SK-N-MC (cell line): ENCODE data around the gene SLC38A10.

Experiments
- DNase-seq: peaks from one replicate; pipeline ENCODE4 v3.0.0-alpha.2; 2011; ENCODE audit warnings: low read depth, low spot score
- H3K27ac ChIP-seq: fragments of 200-600 bp; sonication (generic); 2 replicates; pipeline ENCODE4 v1.5.1; 2016; ENCODE audit warnings: mixed run types
- H3K36me3 ChIP-seq: fragments of 200-600 bp; sonication (generic); 2 replicates; pipeline ENCODE4 v1.6.1; 2017; ENCODE audit warnings: antibody characterized with exemption, low read length, mixed read lengths; ENCODE audit not compliant: insufficient read depth
- H3K4me3 ChIP-seq: fragments of 200-600 bp; sonication (generic); 2 replicates; pipeline ENCODE4 v1.5.1; 2016
- H3K9ac ChIP-seq: fragments of 200-600 bp; sonication (generic); 2 replicates; pipeline ENCODE4 v1.8.0; 2017; ENCODE audit warnings: mixed run types, mixed read lengths; ENCODE audit not compliant: insufficient read length
- H3K9me3 ChIP-seq: fragments of 200-600 bp; sonication (generic); 2 replicates; pipeline ENCODE4 v1.6.1; 2017; ENCODE audit warnings: low read depth, mild to moderate bottlenecking, antibody characterized with exemption, low read length, moderate library complexity, mixed read lengths
- EZH2 ChIP-seq: fragments of 200-600 bp; sonication (generic); IDR thresholded peaks from one replicate; pipeline ENCODE4 v1.6.1; 2017; ENCODE audit warnings: antibody characterized with exemption
- FOXP2 ChIP-seq: optimal IDR thresholded peaks from 2 replicates; pipeline ENCODE3; 2011; ENCODE audit warnings: mild to moderate bottlenecking, moderate library complexity; ENCODE audit not compliant: insufficient read depth; ENCODE audit errors: extremely low read length, control extremely low read depth
- POLR2AphosphoS5 ChIP-seq: IDR thresholded peaks from 2 replicates; pipeline ENCODE4 v1.6.1; 2012; ENCODE audit warnings: mild to moderate bottlenecking, low read depth, low read length, borderline replicate concordance

Gene SLC38A10

GRCh38 chr17:81273698-81274470 is 21.2 kb downstream of the SLC38A10 start:
- no peaks in the 10 kb centered on the region for H3K9me3 ChIP-seq
- peaks cover 21% of the 10 kb centered on the region; the same call in 1 of the 2 replicates for H3K36me3 ChIP-seq
- DNase-seq, result no peak
- H3K4me3 ChIP-seq, result no peak overlapping the region
- TF ChIP-seq EZH2 (no peak), POLR2AphosphoS5 (no peak), FOXP2 (no peak)
- H3K9ac ChIP-seq, result no peak overlapping the region
- H3K27ac ChIP-seq, result no peak overlapping the region

- DNase-seq, result no peak
- TF ChIP-seq FOXP2, result no peak
- H3K27ac ChIP-seq, result no peak overlapping the region
- no peak overlapping the region for H3K4me3 ChIP-seq
- H3K36me3 ChIP-seq, result peaks cover 21% of the 10 kb centered on the region; the same call in 1 of the 2 replicates
- no peaks in the 10 kb centered on the region for H3K9me3 ChIP-seq
- H3K9ac ChIP-seq, result no peak overlapping the region
These were observed 22.5 kb downstream of the SLC38A10 start for GRCh38 chr17:81272616-81273015.

- Histone ChIP-seq H3K4me3 (peak overlapping the region; percentile 18; the same call in 1 of the 2 replicates), H3K9me3 (no peaks in the 10 kb centered on the region), H3K27ac (no peak overlapping the region), H3K9ac (no peak overlapping the region), H3K36me3 (peaks cover 21% of the 10 kb centered on the region; the same call in 1 of the 2 replicates)
- DNase-seq, result no peak
- no peak for TF ChIP-seq EZH2
- TF ChIP-seq POLR2AphosphoS5, result no peak
- no peak for TF ChIP-seq FOXP2
These were observed 23.9 kb downstream of the SLC38A10 start for GRCh38 chr17:81271226-81271625.

- no peaks in the 10 kb centered on the region for H3K9me3 ChIP-seq
- H3K4me3 ChIP-seq, result no peak overlapping the region
- TF ChIP-seq POLR2AphosphoS5, result no peak
- no peak for TF ChIP-seq EZH2
- no peak for TF ChIP-seq FOXP2
- DNase-seq, result no peak
- no peak overlapping the region for H3K27ac ChIP-seq
- H3K9ac ChIP-seq, result no peak overlapping the region
- H3K36me3 ChIP-seq, result peaks cover 20% of the 10 kb centered on the region; the same call in 1 of the 2 replicates
These were observed 24.8 kb downstream of the SLC38A10 start for GRCh38 chr17:81270279-81270678.

GRCh38 chr17:81267390-81268067 is 27.6 kb downstream of the SLC38A10 start:
- Histone ChIP-seq H3K9me3 (no peaks in the 10 kb centered on the region), H3K4me3 (no peak overlapping the region), H3K9ac (no peak overlapping the region), H3K27ac (0 out of 2 replicates have a peak overlapping the region, but pooled peaks have one; percentile 50), H3K36me3 (peaks cover 8% of the 10 kb centered on the region; the same call in 1 of the 2 replicates)
- TF ChIP-seq POLR2AphosphoS5 (no peak), EZH2 (no peak), FOXP2 (no peak)
- no peak for DNase-seq

- DNase-seq, result no peak
- no peak overlapping the region for H3K4me3 ChIP-seq
- H3K27ac ChIP-seq, result no peak overlapping the region
- TF ChIP-seq FOXP2 (no peak), POLR2AphosphoS5 (no peak), EZH2 (no peak)
- no peak overlapping the region for H3K9ac ChIP-seq
- H3K36me3 ChIP-seq, result peaks cover 8% of the 10 kb centered on the region; the same call in 1 of the 2 replicates
- H3K9me3 ChIP-seq, result no peaks in the 10 kb centered on the region
These were observed 29.5 kb downstream of the SLC38A10 start for GRCh38 chr17:81265576-81265975.

- DNase-seq, result no peak
- H3K9ac ChIP-seq, result no peak overlapping the region
- H3K36me3 ChIP-seq, result peaks cover 3% of the 10 kb centered on the region; the same call in 1 of the 2 replicates
- TF ChIP-seq POLR2AphosphoS5 (no peak), EZH2 (no peak), FOXP2 (no peak)
- H3K4me3 ChIP-seq, result no peak overlapping the region
- H3K9me3 ChIP-seq, result no peaks in the 10 kb centered on the region
- no peak overlapping the region for H3K27ac ChIP-seq
These were observed 30.5 kb downstream of the SLC38A10 start for GRCh38 chr17:81264640-81265039.

- H3K27ac ChIP-seq, result no peak overlapping the region
- no peaks in the 10 kb centered on the region for H3K9me3 ChIP-seq
- DNase-seq, result no peak
- no peak overlapping the region for H3K9ac ChIP-seq
- peaks cover 3% of the 10 kb centered on the region; the same call in 1 of the 2 replicates for H3K36me3 ChIP-seq
- no peak overlapping the region for H3K4me3 ChIP-seq
- no peak for TF ChIP-seq FOXP2
These were observed 31.5 kb downstream of the SLC38A10 start for GRCh38 chr17:81263371-81264181.
